GM18907 (cell line): ENCODE data around the gene TMEM169.
A peak's percentile ranks its signal among the peaks of the same experiment; 100 is the strongest.
"Not testable (repeated sequence)": the region's sequence is repeated elsewhere in the genome, so short reads cannot be mapped to it uniquely, and the experiment has no call there.

Experiments
- ATAC-seq: cut with Tn5 transposase; IDR thresholded peaks from one replicate; pipeline ENCODE4 v1.9.1; 2021; ENCODE audit warnings: mild to moderate bottlenecking, moderate library complexity; ENCODE audit not compliant: unreplicated experiment

TMEM169 gene

DNA sequence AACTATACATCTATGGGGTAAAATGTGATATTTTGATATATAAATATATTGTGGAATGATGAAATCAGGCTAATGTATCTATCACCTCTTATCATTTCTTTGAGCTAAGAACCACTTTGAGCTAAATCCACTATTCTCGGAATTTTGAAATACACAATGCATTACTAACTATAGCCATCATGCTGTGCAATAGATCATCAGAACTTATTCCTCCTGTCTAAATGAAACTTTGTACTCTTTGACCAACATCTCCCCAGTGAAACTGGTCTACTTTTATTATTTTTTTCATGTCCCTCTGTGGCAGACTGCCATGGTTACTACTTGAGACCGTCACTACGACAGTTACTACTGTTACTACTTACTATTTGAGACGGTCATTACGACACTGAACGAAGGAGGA, 11.5 kb upstream of the TMEM169 start:
- ATAC-seq: no peak

DNA sequence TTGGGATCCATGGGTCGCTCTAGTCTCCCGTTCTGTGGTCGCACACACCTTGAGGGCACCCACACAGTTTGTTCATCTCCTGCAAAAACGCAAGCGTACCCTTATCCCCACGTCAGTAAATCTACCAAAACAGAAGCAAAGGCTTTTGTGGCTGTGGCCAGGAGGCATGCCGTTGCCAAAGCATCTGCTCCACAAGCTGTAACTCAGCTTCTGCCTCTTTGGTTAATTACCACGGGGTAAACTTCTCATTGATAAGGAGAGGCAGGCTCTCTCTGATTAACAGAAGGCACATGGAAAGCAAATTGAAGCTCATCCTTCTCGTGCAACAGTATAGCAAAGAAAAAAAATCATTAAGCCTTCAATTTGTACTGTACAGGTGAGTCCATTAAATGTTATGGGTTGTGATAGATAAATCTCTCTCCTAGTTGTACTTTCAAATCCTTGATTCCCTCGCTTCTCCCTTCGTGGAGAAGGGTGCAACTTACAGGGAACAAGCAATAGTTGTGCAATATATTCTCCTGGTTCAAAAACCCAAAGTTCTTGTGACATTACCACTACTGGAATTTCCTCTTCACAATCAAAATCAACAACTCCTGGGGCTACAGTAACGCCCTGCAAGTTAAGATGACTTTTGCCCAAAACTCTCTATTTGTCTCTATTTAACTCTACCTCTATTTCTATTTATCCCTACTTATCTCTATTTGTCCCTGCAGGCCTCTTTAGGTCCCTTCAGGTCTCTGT, 10.4 kb upstream of the TMEM169 start:
- ATAC-seq: no peak

DNA sequence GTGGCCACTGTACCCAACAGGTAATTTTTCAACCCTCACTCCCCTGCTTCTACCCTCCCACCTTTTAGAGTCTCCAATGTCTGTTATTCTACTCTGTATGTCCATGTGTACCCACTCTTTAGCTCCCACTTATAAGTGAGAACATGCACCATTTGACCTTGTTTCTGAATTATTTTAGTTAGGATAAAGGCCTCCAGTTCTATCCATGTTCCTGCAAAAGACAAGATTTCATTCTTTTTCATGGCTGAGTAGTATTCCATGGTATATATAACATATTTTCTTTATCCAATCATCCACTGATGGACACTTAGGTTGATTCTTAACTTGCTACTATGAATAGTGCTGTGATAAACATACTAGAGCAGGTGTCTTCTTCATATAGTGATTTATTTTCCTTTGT, 9.2 kb upstream of the TMEM169 start:
- no peak for ATAC-seq

DNA sequence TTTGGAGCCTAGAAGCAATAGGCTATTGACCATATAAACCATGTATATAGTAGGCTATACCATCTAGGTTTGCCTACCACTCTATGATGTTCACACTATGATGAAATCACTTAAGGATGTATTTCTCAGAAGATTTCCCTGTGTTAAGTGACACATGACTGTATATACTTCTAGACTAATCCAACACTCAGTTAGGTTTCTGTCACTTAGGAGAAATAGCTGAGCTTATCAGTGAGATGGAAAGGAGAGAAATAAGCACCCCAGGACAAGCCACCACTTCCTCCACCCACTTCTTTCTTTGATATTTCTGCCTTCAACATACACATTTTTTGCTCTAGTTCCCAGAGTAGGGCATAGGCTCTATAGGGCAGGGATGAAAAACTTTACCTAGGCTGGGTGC, 7.9 kb upstream of the TMEM169 start:
- no peak for ATAC-seq

DNA sequence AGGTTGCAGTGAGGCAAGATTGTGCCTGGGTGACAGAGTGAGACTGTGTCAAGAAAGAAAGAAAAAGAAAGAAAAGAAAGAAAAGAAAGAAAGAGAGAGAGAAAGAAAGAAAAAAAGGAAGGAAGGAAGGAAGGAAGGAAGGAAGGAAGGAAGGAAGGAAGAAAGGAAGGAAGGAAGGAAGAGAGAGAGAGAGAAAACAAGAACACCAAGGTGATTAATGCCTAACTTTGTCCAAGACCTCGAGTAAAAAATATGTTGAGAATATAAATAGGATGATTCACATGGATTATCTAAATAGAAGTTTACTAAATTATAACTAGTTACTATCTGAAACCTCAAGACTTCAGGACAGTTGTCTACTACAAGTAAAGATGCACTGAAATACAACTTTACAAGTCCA, 7.3 kb upstream of the TMEM169 start:
- ATAC-seq: no peak

DNA sequence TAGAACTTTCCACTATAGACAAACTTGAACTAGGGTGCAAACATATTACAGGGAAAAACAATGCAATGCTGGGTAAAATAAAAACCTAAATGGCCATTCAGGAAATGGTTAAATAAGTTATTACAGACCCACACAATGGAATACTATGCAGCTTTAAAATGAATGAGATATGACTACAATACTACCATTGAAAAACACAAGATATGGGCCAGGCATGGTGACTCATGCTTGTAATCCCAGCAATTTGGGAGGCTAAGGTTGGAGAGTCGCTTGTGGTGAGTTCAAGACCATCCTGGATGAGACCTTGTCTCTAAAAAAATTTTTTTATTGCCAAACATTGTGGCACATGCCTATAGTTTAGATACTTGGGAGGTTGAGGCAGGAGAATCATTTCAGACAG, 6.9 kb upstream of the TMEM169 start:
- no peak for ATAC-seq

DNA sequence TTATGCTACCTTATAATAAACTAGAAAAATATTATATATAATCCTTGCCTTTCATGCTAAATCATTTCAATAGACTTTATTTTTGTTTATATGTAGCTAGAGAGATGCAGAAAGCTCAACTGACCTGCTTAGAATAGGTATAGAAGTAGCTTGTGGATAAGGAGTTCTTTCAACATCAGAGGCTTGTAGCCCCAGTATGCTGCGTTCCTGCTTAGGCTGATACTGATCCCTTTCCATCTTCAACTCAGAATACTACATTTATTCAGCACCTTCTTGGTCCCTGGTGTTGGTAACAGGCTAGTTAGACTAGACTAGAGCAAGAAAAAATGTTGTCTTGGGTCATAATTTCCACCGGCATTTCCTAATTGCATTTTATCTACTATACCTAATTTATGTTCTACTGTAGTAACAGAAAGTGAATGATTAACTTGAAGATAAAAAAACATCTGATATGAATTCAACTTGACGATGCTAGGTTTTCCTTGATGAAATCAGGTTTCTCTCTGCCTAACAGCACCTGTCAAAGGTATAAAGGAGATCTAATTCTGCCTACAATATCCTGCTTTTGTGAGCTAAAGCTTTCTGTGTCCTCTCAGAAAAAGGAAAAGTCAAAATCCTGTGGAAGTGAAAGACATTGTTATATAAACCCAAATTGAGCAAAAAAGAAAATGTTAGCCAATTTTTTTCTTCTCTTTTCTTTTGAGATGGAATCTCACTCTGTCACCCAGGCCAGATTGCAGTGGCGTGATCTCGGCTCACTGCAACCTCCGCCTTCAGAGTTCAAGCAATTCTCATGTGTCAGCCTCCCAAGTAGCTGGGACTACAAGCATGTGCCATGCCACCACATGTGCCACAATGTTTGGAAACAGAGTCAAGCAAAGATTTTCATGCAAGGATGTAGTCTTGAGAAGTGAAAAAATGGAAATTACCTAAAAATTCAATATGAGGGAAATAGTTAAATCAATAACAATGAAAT, 5.9 kb upstream of the TMEM169 start:
- ATAC-seq: no peak

DNA sequence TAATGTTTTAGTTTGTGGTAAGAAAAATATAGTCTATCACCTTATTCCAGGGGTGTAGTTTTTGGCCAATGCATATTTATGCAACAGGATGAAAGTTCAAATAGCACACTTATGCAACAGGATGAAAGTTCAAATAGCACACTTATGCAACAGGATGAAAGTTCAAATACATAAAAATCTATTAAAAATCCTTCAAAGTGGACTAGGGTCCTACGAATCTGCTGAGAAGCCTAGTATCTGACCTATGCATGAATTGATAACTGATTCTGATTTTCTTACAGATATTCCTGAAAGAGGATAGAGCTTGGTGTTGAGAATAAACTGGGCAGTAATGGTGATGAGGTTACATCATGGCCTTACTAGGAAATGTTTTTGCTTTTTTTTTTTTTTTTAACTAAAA, 2.9 kb upstream of the TMEM169 start:
- ATAC-seq: no peak

DNA sequence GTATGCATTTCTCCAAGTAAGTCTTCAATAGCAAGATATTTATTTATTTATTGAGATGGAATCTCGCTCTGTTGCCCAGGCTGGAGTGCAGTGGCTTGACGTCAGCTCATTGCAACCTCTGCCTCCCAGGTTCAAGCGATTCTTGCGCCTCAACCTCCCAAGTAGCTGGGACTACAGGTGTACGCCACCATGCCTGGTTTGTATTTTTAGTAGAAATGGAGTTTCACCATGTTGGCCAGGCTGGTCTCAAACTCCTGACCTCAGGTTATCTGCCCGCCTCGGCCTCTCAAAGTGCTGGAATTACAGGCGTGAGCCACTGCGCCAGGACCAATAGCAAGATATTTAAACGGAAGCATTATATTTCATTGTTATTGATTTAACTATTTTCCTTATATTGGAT, 1.7 kb upstream of the TMEM169 start:
- ATAC-seq: not testable (repeated sequence)

DNA sequence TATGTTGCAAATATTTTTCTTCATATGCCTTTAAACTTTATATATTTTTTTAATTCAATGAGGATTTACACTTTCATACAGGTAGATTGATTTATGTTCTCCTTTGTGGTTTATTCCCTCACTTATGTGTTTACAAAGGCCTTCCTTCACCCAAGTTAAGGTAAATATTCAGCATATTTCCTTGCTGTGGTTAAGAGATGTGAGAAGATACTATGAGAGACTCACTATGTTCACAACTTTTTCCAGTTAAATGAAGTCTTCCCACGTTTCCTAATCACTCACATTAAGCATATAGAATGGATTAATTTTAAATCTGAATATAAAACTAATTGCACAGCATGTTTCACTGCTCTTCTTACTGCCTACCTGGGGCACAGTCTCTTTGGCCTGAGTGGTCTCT, 707 bp upstream of the TMEM169 start:
- no peak for ATAC-seq

DNA sequence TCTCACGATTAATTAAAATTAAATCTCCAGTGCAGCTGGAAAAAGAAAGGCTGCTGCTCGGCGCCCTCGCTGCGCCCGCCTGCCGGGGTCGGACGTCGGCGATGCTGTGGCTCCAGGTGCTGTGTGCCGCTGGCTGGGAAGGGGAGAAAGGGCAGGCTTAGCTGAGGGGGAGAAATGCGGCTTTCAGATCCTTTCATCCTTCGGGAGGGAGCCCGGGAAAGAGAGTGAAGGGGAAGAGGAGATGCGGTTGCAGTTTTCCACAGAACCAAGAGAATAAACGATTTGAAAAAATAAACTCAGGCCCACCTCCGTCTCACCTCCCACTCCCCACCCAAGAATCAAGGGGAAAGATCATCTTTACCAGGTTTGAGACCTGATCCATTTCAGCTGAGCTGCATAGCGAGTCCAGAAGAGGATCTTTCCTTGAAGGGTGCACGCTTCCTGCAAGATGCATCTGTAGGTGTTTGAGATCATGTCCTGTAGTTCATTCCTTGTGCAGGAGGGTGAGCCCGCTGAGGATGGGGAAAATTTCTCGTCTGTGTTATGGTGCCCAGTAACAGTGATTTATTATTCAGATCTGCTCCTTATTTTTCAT, 495 bp downstream of the TMEM169 start:
- ATAC-seq: peak; percentile 37

DNA sequence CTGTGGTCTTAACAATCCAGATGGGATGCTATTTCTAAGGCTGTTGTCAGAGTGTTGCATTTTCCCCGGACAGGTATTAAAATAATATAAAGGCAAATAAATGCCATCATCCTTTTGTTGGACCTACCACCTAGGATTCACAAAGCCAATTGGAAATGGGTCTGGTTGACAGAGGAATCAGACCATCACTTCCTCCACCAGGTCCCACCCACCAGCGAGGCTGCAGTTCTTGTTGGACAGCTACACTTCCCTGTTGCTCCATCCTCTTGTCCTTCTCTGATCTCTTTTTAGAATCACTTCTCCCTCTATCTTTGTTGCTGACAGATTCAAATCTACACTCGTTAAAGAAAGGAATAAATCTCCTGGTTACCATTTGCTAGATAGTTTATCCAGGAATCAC, 1.1 kb downstream of the TMEM169 start:
- ATAC-seq: no peak

DNA sequence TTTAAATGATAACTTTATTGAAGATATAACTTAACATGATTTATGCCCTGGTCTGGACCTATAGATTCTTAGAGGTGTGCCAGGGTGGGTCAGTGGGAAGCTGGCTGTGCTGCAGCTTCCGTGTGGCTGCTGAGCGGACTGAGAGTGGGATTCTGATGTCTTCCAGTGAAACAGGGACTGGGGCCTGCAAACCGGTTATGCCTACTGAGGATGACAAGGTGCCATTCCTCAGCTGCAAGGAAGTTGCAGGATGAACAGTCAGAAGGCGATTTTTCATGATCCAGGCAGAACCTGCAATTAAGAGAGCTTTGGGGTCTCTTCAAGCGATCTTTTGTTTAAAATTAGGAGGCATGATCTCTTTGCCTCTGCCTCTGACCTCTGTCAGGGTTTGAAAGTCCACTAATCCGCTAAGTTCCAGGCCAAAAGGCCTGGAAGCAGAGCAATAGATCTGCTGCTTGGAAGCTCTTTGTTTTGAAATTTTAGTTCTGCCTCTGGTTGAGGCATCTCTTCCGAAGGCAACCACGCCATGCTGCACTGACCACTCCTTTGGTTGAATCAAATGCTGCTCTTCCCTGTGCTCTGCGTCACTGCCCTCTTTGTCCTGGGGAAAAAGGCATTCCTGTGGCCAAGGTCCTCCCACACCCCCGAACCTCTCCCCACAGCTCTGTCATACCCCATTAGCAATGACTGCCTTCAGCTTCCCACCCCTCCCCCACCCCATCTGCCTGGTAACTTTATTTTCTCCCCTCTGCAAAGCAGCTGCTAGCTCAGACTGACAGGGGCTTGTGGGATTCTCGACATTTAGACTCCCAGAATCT, 2.0 kb downstream of the TMEM169 start:
- no peak for ATAC-seq

DNA sequence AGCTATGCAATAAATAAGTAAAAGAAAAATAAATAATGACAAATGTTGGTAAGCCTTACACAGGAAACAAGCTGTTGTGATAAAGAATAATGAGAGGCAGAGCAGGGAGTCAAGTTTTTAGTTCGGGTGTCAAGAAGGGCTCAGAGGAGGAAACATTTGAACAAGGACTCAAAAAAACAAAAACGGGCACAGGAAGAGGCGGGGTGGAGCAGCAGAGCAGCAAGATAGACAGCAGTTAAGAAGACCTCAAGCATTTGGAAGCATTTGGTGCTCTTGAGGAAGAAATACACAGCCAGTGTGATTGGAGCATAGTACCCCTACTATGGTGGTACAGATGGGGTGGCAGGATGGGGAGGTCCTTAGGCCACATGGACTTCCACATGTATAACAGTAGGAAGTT, 2.8 kb downstream of the TMEM169 start:
- no peak for ATAC-seq

DNA sequence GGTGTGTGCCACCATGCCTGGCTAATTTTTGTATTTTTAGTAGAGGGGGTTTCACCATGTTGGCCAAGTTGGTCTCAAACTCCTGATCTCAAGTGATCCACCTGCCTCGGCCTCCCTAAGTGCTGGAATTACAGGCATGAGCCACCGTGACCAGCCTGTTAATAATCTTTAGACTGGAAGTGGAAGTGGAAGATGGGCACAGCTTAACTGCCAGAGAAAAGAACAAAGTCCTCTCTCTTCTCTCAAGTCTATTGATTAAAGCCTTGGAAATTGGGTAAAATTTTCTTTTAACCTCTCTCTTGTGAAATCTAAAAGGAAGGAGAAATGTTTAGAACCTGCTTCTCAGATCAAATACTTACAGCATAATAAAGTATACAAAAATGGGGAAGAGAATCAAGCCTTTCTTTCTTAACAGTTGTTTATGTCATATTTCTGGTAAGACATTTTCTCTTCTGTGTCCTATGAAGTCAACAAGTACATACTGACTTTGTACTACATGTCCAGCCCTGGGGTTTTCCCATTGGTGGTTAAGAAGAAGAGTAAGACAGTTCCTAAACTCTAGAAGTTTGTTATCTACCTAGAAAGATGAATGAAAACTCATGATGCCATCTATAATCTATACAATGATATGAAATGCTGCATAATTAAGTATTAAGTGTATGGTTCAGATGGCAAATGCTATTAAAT, 4.6 kb downstream of the TMEM169 start:
- no peak for ATAC-seq

DNA sequence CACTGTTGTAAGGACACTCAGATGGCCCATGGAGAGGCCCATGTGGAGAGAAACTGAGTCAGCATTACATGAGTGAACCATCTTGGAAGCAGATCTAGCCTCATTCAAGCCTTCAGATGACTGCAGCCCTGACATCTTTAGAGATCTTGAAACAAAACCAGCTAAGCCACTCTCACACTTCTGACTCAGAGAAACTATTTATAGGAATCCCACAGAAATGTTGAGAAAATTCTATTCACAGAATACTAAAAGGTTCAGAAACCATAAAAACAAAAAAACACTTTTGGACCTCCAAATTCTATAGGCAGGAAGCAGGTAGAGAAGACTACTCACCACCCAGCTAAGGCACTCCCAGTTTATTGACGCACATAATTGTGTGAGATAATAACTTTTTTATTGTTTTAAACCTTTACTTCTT, 8.7 kb downstream of the TMEM169 start:
- no peak for ATAC-seq

DNA sequence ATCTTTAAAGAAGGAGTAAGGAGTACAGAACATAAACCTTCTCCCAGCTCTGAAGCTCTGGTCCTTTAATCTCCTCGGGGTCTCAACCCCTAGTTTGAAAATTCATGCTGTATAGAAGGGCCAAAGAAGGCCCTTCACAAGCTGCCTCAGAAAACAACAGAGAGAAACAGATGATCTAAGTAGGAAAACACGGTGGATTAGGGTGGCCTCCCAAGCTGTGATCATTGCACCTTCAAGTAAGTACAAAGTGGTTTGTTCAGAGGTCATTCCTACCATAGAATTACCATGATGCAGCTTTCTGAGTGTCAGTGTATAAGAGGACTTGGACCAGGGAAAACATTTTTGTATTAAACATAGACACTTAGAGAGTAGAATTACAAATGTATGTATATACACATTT, 10.9 kb downstream of the TMEM169 start:
- no peak for ATAC-seq

DNA sequence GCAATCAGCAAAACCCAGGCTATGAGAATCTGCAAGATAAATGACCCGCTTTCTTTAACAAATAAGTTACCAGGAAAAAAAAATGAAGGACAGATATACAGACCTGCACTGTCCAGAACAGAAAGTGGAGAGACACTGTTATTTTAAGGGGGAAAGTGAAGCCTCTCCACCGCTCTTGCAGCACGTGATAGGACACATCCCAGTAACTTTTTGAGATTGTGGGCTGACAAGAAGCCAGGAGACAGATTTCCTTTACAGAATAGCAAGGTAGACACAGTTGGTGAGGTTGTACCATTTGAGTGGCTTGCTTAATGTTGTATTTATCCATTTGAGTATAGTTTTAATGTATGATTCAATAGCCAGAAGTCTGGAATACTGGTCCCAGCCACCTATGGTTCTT, 13.0 kb downstream of the TMEM169 start:
- no peak for ATAC-seq

DNA sequence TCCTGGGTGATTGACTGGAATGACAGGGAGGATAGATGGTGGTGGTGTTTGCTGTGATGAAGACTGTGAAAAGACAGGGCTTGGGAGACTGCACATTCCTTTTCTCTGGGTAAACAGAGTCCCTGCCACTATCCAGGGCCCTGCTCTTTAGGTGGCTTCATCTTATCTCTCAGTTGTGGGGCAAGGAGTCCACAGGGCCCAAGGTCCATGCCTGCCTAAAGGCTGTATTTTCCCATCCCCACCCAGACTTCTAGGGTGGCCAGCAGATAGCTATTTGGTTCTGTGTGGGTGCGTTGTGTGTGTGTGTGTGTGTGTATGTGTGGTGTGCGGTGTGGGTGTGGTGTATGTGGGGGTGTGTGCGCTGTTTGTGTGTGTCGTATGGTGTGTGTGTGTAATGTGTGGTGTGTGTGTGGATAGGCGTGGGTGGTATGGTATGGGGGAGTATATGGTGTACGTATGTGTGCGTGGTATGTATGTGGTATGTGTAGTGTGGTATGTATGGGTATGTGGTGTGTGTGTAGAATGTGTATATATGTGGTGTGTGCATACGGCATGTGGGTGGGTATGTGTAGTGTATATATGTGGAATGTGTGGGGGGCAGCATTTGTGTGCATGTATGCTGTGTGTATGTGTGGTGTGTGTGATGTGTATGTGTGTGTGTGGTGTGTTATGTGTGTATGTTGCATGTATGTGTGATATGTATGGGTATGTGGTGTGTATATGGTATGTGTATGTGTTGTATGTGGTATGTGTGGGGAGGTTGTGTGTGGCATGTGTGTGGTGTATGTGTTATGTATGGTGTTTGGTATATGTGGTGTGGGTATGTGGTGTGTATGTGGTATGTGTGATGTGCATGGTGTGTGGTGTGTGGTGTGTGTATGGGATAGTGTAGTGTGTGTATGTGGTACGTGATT, 17.0 kb downstream of the TMEM169 start:
- no peak for ATAC-seq
